PC-9 (cell line): ENCODE data around the gene SAPCD2. TPM values are rescaled to one million over a fixed set of nuclear protein-coding genes. Genes with fewer than 3 reads are reported as not detected.

Experiments used
- BruUV-seq: library from RNA; stranded (reverse); fragments of 400-500 nt; replicated peaks from 2 replicates; lab custom pipeline; 2021; lab: Mats Ljungman, UMichigan
- CTCF ChIA-PET: fragments of 300-600 bp; sonication (Branson Sonifier 250); formaldehyde crosslinking; loops from one replicate; lab custom pipeline; 2022; ENCODE audit warnings: antibody characterized with exemption; lab: Charles Lee
- POLR2A ChIA-PET: fragments of 300-600 bp; sonication (Branson Sonifier 250); formaldehyde crosslinking; loops from one replicate; lab custom pipeline; 2022; ENCODE audit warnings: antibody characterized with exemption; ENCODE audit not compliant: unreplicated experiment; lab: Charles Lee
- DNase-seq, 2 experiments: peaks; one replicate each; pipeline versions ENCODE4 v3.0.0 to v3.0.0-alpha.2; 2015 to 2022; ENCODE audit warnings: mixed read lengths in 1 of 2
- H2AFZ ChIP-seq: fragments of 200-600 bp; sonication (generic); 2 replicates; pipeline ENCODE4 v1.8.1; 2017; ENCODE audit warnings: antibody characterized with exemption
- H3F3A ChIP-seq: fragments of 200-600 bp; sonication (generic); 2 replicates; pipeline ENCODE4 v1.8.1; 2017; ENCODE audit warnings: antibody characterized with exemption, mild to moderate bottlenecking, low read depth; ENCODE audit not compliant: insufficient read depth
- H3K27ac ChIP-seq: fragments of 200-600 bp; sonication (generic); 2 replicates; pipeline ENCODE4 v1.6.1; 2016; ENCODE audit warnings: mixed run types
- H3K27me3 ChIP-seq: fragments of 200-600 bp; sonication (generic); 2 replicates; pipeline ENCODE4 v1.6.1; 2016; ENCODE audit warnings: low read depth, mixed run types; ENCODE audit not compliant: insufficient read depth
- H3K36me3 ChIP-seq: fragments of 200-600 bp; sonication (generic); 2 replicates; pipeline ENCODE4 v1.6.1; 2016; ENCODE audit warnings: low read depth, mixed run types
- H3K4me1 ChIP-seq: fragments of 200-600 bp; sonication (generic); replicated peaks from 2 replicates; pipeline ENCODE4 v1.6.1; 2016; ENCODE audit warnings: mixed run types; ENCODE audit not compliant: insufficient read depth
- H3K4me2 ChIP-seq: fragments of 200-600 bp; sonication (generic); 2 replicates; pipeline ENCODE4 v1.6.1; 2017; ENCODE audit warnings: mixed run types
- H3K4me3 ChIP-seq: fragments of 200-600 bp; sonication (generic); 2 replicates; pipeline ENCODE4 v1.6.1; 2016; ENCODE audit warnings: mixed run types
- H3K79me2 ChIP-seq: fragments of 200-600 bp; sonication (generic); 2 replicates; pipeline ENCODE4 v1.6.1; 2017; ENCODE audit warnings: low read depth, mixed run types
- H3K9me2 ChIP-seq: fragments of 200-600 bp; sonication (generic); 2 replicates; pipeline ENCODE4 v1.8.1; 2017; ENCODE audit warnings: mild to moderate bottlenecking; ENCODE audit not compliant: insufficient read depth
- H3K9me3 ChIP-seq: fragments of 200-600 bp; sonication (generic); 2 replicates; pipeline ENCODE4 v1.8.1; 2016; ENCODE audit warnings: low read depth; ENCODE audit not compliant: insufficient read depth
- H4K20me1 ChIP-seq: fragments of 200-600 bp; sonication (generic); 2 replicates; pipeline ENCODE4 v1.8.1; 2017; ENCODE audit not compliant: insufficient read depth
- EZH2 ChIP-seq: fragments of 200-600 bp; sonication (generic); IDR thresholded peaks from 2 replicates; pipeline ENCODE4 v1.8.0; 2017; ENCODE audit warnings: antibody characterized with exemption, low read depth
- intact Hi-C: fragments of 100-400 bp; cut with micrococcal nuclease; formaldehyde crosslinking; loops from one replicate; pipeline ENCODE4 v1.10.0; 2022; ENCODE audit not compliant: unreplicated experiment
- total RNA-seq: library from RNA; stranded (reverse); gene quantifications from 2 replicates; pipeline ENCODE4 v1.2.3, GENCODE V29; 2021
- TF ChIP-seq, protein P1 (sequence below): fragments of 200-600 bp; sonication (generic); conservative IDR thresholded peaks from 2 replicates; pipeline ENCODE4 v1.6.1; 2017; ENCODE audit warnings: mixed run types, antibody characterized with exemption, mild to moderate bottlenecking, moderate library complexity

Gene SAPCD2
- total RNA-seq, 1 experiment from 2014 or later = 50.3 TPM

DNA sequence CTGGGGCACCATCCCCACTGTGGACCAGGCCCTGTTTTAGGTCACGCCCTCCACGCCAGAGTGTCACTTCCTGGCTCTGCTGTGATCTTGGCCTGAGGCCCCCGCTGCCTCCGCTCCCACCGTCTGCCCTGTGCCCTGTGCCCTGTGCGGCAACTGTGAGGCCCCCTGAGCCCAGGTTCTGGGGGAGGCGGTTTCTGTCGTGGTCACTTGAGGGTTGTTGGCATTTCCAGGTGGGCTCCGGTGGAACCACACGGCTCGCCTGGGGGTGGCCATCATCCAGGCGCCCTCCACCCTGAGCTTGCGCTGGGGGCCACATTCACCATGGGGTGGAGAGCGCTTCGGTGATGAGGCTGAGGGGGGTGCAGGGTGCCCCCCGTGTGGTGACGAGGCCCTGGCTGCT is 37.6 kb upstream of the SAPCD2 start:
- Histone ChIP-seq H3K9me3 (no peaks in the 10 kb centered on the region), H2AFZ (no peak overlapping the region), H3K36me3 (0 out of 2 replicates have a peak, but pooled peaks cover 6% of the 10 kb centered on the region), H3K27ac (no peak overlapping the region), H3K4me3 (no peak overlapping the region), H3K9me2 (no peaks in the 10 kb centered on the region), H3K4me1 (no peaks in the 10 kb centered on the region), H4K20me1 (no peaks in the 10 kb centered on the region), H3K27me3 (no peaks in the 10 kb centered on the region), H3K79me2 (no peaks in the 10 kb centered on the region), H3F3A (no peaks in the 10 kb centered on the region), H3K4me2 (no peak overlapping the region)
- DNase-seq = no peak
- TF ChIP-seq, protein P1, sequence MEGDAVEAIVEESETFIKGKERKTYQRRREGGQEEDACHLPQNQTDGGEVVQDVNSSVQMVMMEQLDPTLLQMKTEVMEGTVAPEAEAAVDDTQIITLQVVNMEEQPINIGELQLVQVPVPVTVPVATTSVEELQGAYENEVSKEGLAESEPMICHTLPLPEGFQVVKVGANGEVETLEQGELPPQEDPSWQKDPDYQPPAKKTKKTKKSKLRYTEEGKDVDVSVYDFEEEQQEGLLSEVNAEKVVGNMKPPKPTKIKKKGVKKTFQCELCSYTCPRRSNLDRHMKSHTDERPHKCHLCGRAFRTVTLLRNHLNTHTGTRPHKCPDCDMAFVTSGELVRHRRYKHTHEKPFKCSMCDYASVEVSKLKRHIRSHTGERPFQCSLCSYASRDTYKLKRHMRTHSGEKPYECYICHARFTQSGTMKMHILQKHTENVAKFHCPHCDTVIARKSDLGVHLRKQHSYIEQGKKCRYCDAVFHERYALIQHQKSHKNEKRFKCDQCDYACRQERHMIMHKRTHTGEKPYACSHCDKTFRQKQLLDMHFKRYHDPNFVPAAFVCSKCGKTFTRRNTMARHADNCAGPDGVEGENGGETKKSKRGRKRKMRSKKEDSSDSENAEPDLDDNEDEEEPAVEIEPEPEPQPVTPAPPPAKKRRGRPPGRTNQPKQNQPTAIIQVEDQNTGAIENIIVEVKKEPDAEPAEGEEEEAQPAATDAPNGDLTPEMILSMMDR = no peak
- no peak for TF ChIP-seq EZH2
- BruUV-seq = no TSS peak
- CTCF ChIA-PET = no interaction called here
- POLR2A ChIA-PET = interaction anchor here (0.6 to 0.7 kb wide), 2 partner anchors 20 to 21 kb away, joined by 4 to 6 read pairs; partner anchors contain the start of gene MAN1B1
- intact Hi-C loops = no loop called here

GRCh38 chr9:137107312-137107921 is 37.1 kb upstream of the SAPCD2 start:
- POLR2A ChIA-PET = interaction anchor here (0.7 kb wide), 1 partner anchor 21 kb away, joined by 6 read pairs; the partner anchor contains the start of gene MAN1B1
- H3K27ac ChIP-seq = no peak overlapping the region
- no peaks in the 10 kb centered on the region for H3K27me3 ChIP-seq
- no peaks in the 10 kb centered on the region for H3K79me2 ChIP-seq
- no peaks in the 10 kb centered on the region for H3K9me3 ChIP-seq
- intact Hi-C loops = no loop called here
- no peak overlapping the region for H3K4me3 ChIP-seq
- no peaks in the 10 kb centered on the region for H3F3A ChIP-seq
- BruUV-seq = no TSS peak
- no peaks in the 10 kb centered on the region for H4K20me1 ChIP-seq
- no peak overlapping the region for H3K4me2 ChIP-seq
- no peaks in the 10 kb centered on the region for H3K9me2 ChIP-seq
- no peaks in the 10 kb centered on the region for H3K4me1 ChIP-seq
- H2AFZ ChIP-seq = no peak overlapping the region
- 0 out of 2 replicates have a peak, but pooled peaks cover 9% of the 10 kb centered on the region for H3K36me3 ChIP-seq
- DNase-seq = no peak
- CTCF ChIA-PET = no interaction called here
- no peak for TF ChIP-seq EZH2
- TF ChIP-seq, protein P1 = no peak

- Histone ChIP-seq H3K4me3 (no peak overlapping the region), H4K20me1 (no peaks in the 10 kb centered on the region), H3K4me1 (no peaks in the 10 kb centered on the region), H3K4me2 (no peak overlapping the region), H3K27ac (no peak overlapping the region), H2AFZ (no peak overlapping the region), H3K36me3 (peaks cover 13% of the 10 kb centered on the region), H3F3A (no peaks in the 10 kb centered on the region), H3K9me2 (no peaks in the 10 kb centered on the region), H3K9me3 (no peaks in the 10 kb centered on the region), H3K79me2 (no peaks in the 10 kb centered on the region), H3K27me3 (no peaks in the 10 kb centered on the region)
- no peak for DNase-seq
- CTCF ChIA-PET = no interaction called here
- TF ChIP-seq, protein P1 = no peak
- no peak for TF ChIP-seq EZH2
- POLR2A ChIA-PET = interaction anchor here (0.6 kb wide), 1 partner anchor 20 kb away, joined by 6 read pairs; no protein-coding TSS in a partner anchor
- no TSS peak for BruUV-seq
- intact Hi-C loops = no loop called here
Measured at GRCh38 chr9:137106662-137107250, 36.4 kb upstream of the SAPCD2 start.
